Left ventricle myocardium superior (tissue), 1 donor: ENCODE results near the gene TCEA2. TPM values are rescaled to one million over a fixed set of nuclear protein-coding genes. Genes with fewer than 3 reads are reported as not detected.
"Not testable (repeated sequence)": the region's sequence is repeated elsewhere in the genome, so short reads cannot be mapped to it uniquely, and the experiment has no call there.

Experiments used
- ATAC-seq: fragments of 200-7000 bp; cut with Tn5 transposase; one replicate; pipeline ENCODE4 v1.9.1; 2020; ENCODE audit warnings: mild to moderate bottlenecking, moderate library complexity
- DNase-seq: peaks from one replicate; pipeline ENCODE4 v3.0.0-alpha.2; 2020
- intact Hi-C: fragments of 100-400 bp; cut with micrococcal nuclease; formaldehyde crosslinking; loops from one replicate; pipeline ENCODE4 v1.11.0; 2022
- total RNA-seq: library from RNA; stranded (reverse); fragmentation: NEBNext Ultra II Directional; extraction: Animal tissue kit (Norgen Biotek cat#: 25700); gene quantifications from one replicate; pipeline ENCODE4 v1.2.1, GENCODE V29; 2021
- donor health status: DM: no; HTN: yes; CAD: no; lungs with severe emphysema.

Gene TCEA2
- total RNA-seq, 1 donor from 2014 or later = 35.6 TPM

DNA sequence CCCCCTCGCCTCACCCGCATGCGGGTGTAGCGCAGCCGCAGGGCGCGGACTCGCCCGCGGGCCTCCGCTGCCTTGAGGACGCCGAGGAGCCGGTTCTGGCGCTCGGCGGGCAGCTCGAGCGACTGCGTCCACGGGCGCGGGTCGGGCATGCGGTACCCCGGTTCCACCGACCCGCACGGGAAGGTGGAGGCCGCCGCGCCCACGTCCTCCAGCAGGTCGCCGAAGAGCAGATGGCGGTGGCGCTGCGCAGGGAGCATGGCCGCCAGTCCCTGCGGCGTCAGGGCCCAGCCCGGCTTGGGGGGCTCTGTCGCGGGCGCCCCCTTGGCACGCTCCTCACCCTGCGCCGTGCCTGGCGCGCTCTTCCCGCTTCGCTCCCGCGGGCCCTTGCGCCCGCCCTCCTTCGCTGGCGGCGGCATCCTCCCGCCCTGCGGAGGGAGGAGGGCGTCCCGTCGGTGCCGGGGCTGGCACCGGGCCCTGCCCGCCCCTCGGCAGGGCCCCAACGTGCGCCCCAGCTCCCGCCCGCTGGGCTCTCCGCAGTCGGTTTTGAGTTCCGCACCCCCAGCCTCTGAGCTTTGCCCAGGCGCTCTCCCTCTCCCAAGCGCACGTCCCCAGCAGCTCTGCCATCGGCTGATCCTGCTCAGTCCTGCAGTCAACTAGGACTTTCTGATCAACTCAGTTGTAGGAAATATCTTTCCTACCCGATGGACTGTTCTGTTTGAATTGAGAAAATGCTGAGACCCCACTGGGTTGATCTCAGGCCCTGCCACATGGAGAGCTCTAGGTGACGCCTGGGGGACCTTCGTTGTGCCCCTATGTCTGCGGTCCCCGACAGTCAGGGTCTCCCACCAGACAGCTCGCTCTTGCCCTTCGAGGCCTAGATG is 21.0 kb downstream of the TCEA2 start, which contains the start of gene LKAAEAR1:
LKAAEAR1 (minus strand) TSS at position 595 of the 881 bp plus-strand sequence; CDS start at position 416, 179 bp downstream.
- DNase-seq (no peak), ATAC-seq (no peak)
- intact Hi-C loops = no loop called here

GRCh38 chr20:64084685-64085152 is 21.7 kb downstream of the TCEA2 start:
- DNase-seq (no peak), ATAC-seq (no peak)
- intact Hi-C loops = no loop called here

DNA sequence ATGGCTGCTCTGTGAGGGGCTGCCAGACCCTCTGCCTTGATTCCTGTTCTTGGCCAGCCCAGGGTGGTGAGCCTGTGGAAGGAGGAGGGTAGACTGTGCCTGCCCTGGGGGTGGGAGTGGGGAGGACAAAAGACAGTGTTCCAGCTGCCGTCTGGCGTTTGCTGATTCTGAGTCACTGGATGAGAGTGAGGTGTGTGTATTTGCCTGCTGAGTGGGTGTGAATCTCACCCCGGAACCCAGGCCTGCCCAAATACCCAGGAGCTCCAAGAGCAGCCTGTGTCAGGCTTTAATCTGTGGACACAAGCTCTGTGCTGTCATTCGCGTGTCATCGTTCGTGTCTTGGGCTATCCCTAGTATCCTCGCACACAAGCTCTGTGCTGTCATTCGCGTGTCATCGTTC is 23.8 kb downstream of the TCEA2 start:
- DNase-seq (no peak), ATAC-seq (no peak)
- intact Hi-C loops = no loop called here

- ATAC-seq, intact Hi-C loops, DNase-seq: not testable (repeated sequence)
These were observed 24.3 kb downstream of the TCEA2 start for GRCh38 chr20:64087226-64087825.

DNA sequence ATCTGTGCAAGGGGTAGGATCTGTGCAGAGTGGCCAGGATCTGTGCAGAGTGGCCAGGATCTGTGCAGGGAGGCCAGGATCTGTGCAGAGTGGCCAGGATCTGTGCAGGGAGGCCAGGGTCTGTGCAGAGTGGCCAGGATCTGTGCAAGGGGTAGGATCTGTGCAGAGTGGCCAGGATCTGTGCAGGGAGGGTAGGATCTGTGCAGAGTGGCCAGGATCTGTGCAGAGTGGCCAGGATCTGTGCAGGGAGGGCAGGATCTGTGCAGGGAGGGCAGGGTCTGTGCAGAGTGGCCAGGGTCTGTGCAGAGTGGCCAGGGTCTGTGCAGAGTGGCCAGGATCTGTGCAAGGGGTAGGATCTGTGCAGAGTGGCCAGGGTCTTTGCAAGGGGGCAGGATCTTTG is 25.6 kb downstream of the TCEA2 start:
- ATAC-seq, DNase-seq, intact Hi-C loops: not testable (repeated sequence)

DNA sequence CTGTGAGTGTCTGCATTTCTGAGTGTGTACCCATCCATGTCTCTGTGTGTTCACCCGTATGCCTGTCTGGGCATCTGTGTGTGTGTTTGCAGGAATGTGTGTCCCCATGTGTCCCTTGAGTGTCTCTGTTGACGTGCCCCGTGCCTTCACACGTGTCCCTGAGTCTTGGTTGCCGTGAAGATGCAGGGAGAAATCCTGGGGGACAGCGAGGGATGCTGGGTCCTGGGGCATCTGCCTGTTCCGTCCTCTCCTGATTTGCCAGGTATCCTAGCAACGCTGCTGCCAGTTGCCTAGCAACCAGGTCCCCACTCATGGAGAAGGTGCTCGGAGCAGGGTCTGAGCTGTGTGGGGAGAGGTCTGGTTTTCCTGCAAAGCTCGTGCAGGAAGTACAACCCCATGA is 27.2 kb downstream of the TCEA2 start:
- intact Hi-C loops = no loop called here
- no peak for DNase-seq
- no peak for ATAC-seq

DNA sequence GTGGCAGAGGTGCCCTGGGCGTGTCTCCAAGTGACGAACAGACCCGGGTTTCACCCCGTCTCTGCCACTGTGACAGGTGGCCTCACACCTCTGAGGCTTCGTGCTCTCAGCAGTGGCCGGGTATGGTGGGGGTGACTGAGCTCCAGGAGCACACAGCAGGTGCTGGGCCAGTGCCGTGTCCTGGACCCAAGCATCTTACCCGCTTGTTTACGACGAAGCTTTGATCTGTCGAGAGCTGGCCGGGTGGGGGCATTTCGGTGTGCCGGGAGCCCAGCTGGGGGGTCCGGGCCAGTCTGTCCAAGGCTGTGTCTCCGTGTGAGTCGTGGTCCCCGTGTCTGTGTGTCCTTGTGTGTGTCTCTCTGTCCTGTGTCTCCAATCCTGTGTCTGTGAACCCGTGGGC is 28.3 kb downstream of the TCEA2 start:
- ATAC-seq (no peak), DNase-seq (no peak)
- intact Hi-C loops = no loop called here

GRCh38 chr20:64091770-64092169 is 28.8 kb downstream of the TCEA2 start:
- ATAC-seq (no peak), DNase-seq (no peak)
- intact Hi-C loops = no loop called here

DNA sequence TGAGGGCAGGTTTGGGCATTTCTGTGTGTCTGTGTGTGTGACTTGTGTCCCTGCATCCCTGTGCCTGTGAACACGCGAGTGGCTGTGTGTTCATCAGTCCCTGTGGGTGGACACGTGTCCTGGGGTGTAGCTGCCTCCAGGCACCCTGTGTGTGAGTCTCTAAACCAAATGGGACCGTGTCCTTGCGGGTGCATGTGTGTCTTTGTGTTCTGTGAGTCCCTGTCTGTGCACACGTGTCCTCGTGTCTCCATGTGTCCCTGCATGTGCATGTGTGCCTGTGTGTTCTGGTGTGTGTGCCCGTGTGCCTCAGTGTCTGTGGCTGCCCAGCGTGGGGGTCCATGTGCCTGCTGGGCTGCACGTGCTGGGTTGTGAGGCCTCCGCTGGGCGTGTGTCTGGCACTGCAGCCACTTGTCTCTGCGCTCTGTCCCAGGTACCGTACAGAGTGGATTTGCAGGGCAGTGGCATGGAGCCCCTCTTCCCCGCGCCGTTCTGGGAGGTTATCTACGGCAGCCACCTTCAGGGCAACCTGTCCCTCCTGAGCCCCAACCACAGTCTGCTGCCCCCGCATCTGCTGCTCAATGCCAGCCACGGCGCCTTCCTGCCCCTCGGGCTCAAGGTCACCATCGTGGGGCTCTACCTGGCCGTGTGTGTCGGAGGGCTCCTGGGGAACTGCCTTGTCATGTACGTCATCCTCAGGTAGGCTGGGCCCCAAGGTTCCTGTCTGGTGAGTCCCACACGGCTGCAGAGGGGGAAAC is 29.4 kb downstream of the TCEA2 start:
- no peak for ATAC-seq
- no peak for DNase-seq
- intact Hi-C loops = no loop called here

- DNase-seq (no peak), ATAC-seq (no peak)
- intact Hi-C loops = no loop called here
These were observed 30.1 kb downstream of the TCEA2 start for GRCh38 chr20:64093013-64093503.

DNA sequence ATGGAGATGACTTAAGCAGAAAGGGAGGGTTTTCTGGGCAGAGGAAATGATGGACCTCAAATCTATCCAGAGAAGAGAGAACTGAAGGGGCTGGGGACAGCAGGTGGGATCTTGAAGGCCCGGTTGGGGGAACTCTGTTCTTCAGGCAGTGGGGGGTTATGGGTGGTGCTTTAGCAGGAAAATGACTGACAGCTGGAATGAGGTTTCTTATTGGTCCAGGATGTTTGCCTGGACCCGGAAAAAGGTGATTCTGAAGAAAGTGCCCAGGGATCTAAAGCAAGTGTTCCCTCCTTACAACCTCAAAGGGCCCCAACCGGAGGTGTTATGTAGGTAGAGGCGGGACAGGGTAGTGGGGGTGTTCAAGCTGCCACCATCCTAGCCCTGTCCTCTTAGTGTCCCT is 32.5 kb downstream of the TCEA2 start:
- intact Hi-C loops = no loop called here
- DNase-seq = no peak
- no peak for ATAC-seq

DNA sequence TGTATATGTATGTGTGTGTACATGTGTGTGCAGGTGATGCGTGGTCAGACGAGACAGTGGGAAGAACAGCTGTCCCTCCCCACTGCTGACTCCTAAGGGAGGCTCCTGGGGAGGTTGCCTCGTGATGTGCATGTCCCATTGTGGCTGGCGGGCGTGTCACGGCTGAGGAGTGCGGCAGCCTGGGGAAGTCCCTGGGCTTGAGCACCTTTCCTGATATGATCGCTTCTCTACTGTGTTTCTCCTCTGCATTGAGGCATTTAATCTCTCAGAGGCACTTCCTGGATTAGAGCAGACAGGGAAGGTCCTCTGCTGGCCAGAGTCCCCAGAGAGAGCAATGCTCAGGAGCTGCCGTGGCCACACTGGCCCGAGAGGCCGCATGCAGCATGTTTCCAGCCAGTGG is 32.9 kb downstream of the TCEA2 start:
- ATAC-seq (no peak), DNase-seq (no peak)
- intact Hi-C loops = no loop called here

DNA sequence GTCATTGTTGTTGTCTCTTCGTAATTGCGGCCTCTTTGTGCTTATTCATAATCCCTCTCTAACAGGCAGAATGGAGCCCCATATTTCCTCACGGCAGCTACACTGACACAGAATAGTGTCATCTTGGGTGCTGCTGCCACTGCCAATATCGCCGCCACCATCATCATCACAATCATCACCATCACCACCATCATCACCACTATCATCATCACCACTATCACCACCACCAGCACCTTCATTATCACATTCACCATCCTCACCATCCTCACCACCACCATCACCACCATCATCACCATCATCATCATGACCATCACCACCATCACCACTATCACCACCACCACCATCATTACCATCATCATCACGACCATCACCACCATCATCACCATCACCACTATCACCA is 33.5 kb downstream of the TCEA2 start:
- intact Hi-C loops = no loop called here
- ATAC-seq = no peak

DNA sequence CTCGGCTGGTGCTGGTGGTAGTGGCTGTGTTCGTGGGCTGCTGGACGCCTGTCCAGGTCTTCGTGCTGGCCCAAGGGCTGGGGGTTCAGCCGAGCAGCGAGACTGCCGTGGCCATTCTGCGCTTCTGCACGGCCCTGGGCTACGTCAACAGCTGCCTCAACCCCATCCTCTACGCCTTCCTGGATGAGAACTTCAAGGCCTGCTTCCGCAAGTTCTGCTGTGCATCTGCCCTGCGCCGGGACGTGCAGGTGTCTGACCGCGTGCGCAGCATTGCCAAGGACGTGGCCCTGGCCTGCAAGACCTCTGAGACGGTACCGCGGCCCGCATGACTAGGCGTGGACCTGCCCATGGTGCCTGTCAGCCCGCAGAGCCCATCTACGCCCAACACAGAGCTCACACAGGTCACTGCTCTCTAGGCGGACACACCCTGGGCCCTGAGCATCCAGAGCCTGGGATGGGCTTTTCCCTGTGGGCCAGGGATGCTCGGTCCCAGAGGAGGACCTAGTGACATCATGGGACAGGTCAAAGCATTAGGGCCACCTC is 35.5 kb downstream of the TCEA2 start:
- DNase-seq = no peak
- no peak for ATAC-seq
- intact Hi-C loops = no loop called here

More for the DNA sequence above, 33.5 kb downstream of the TCEA2 start:
- DNase-seq = no peak

DNA sequence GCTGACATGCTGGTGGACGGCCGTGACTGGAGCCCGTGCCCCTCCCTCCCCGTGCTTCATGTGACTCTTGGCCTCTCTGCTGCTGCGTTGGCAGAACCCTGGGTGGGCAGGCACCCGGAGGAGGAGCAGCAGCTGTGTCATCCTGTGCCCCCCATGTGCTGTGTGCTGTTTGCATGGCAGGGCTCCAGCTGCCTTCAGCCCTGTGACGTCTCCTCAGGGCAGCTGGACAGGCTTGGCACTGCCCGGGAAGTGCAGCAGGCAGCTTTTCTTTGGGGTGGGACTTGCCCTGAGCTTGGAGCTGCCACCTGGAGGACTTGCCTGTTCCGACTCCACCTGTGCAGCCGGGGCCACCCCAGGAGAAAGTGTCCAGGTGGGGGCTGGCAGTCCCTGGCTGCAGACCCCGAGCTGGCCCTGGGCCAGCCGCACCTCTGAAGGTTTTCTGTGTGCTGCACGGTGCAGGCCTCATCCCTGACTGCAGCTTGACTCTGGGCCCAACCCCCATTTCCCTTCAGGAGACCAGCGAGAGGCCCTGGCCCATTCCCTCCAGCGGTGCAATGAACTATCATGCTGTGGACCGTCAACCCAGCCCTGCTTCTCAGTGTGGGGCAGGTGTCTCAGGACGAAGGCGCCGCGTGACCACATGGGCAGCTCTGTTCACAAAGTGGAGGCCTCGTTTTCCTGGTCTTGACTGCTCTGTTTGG is 36.2 kb downstream of the TCEA2 start:
- DNase-seq (peak; percentile 16), ATAC-seq (no peak)
- intact Hi-C loops = no loop called here

- peak; percentile 12 for DNase-seq
- intact Hi-C loops = no loop called here
These were observed 37.0 kb downstream of the TCEA2 start for GRCh38 chr20:64099880-64100565.

GRCh38 chr20:64100566-64100888 is 37.5 kb downstream of the TCEA2 start:
- no peak for DNase-seq
- intact Hi-C loops = no loop called here
- no peak for ATAC-seq

More at GRCh38 chr20:64099880-64100565, 37.0 kb downstream of the TCEA2 start:
- ATAC-seq = no peak

DNA sequence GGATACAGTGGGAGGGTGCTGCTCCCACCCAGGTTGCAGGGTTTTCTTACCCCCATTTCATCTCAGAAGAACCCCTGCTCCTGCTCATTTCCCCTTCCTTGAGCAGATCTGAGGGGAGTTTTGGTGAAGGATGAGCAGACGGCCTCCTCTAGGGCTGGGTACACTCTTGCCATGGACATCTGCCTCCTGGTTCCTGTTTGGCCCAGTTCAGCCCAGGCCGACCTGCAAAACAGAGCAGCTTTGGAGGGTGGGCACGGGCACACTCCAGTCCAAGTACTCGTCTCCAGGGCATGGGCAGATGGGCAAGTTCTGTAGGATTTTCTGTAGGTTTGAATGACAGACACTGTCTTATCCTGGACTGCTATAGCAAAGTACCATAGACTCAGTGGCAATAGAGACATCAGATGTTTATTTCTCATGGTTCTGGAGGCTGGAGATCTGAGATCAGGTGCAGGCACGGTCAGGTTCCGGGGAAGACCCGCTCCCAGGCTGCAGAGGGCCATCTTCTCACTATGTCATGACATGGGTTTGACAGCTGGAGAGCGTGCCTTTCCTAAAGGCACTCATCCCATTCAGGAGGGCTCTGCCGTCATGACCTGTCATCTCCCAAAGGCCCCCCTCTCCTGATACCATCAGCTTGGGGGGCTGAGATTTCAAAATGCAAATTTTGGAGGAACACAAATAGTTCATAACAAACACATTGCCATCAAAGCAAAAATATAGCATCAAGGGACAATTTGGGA is 38.1 kb downstream of the TCEA2 start:
- ATAC-seq (no peak), DNase-seq (peak; percentile 9)
- intact Hi-C loops = no loop called here
